ENCODE results near the gene SNED1. TPM values are rescaled to one million over a fixed set of nuclear protein-coding genes. Genes with fewer than 3 reads are reported as not detected.

SNED1 gene
- total and polyA plus RNA-seq, 12 donors, result 3.9 to 12.7 (median 6.3) TPM

DNA sequence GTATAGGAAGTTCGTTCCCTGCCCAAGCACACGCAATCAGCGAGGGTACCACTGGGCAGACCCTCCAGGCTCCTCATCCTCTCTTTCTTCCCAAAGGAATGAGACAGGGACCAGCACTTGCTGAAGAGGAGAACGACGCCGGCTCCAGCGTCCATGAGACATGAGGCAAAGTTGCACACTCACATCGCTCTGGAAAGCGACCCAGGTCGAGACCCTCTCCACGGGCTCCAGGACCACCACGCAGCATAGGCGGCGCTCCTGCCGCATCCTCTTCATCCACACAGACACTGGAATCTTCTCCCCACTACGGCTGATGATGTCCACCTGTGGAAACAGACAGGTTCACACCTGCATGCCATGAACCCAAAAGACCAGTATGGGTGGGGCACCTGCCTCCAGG lies 140.1 kb downstream of the SNED1 start:
- H3K27me3 ChIP-seq, result no peaks in the 10 kb centered on the region
- intact Hi-C loops (cut with DNase I), result no loop called here
- ATAC-seq, result no peak
- DNase-seq, result no peak
- H3K27ac ChIP-seq, result no peak overlapping the region
- H3K4me1 ChIP-seq, result no peaks in the 10 kb centered on the region
- TF ChIP-seq CTCF (IDR thresholded peaks at IDR 0.05), result no peak
- no peaks in the 10 kb centered on the region for H3K9me3 ChIP-seq
- H3K4me3 ChIP-seq, result no peak overlapping the region
- 99% methylated on average over 16 of the region's 16 CpGs for WGBS, 2 donors
- H3K36me3 ChIP-seq, result peaks cover 0 to 26% (median 0%) of the 10 kb centered on the region in 9 donors

DNA sequence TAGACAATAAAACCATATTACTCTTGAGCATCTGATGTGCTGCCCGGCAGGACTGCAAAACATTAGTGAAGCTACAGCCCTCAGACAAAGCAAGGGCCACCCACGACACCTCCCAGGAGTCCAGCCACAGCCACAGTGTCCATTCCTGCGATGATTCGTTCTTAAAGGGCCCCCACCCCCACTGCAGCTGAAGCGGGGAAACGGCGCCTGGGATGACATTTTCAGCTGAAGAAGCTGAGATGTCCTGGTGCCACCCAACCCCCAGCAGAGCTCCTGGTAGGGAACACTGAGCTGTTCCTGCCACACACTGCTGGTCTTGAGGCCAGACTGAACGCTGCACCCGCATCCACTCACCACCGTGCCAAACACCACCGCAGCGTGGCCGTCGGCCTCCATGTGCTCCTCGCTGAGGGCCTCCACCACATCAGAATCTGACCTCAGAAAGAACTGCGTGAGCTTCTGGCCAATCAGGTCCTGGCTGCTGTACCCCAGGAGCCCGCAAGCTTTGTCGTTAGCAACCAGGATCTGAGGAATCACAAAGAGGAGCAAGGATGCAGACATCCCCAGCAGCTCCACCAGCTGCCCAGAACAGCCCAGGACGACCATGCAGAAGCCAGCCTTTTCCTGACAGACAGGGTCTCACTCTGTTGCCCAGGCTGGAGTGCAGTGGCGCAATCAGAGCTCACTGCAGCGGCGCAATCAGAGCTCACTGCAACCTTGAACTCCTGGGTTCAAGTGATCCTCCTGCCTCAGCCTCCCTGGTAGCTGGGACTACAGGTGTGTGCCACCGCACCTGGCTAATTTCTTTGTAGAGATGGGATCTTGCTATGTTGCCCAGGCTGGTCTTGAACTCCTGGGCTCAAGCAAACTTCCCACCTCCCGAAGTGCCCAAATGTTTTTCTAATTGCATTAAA lies 141.4 kb downstream of the SNED1 start:
- WGBS, 2 donors, result 96% methylated on average over 24 of the region's 24 CpGs
- Histone ChIP-seq H3K4me1 (no peaks in the 10 kb centered on the region), H3K9me3 (no peaks in the 10 kb centered on the region), H3K27me3 (no peaks in the 10 kb centered on the region), H3K36me3 (peaks cover 0 to 26% (median 0%) of the 10 kb centered on the region in 9 donors), H3K4me3 (no peak overlapping the region), H3K27ac (no peak overlapping the region)
- DNase-seq (no peak), ATAC-seq (no peak)
- no peak for TF ChIP-seq CTCF (IDR thresholded peaks at IDR 0.05)
- intact Hi-C loops (cut with DNase I), result no loop called here

DNA sequence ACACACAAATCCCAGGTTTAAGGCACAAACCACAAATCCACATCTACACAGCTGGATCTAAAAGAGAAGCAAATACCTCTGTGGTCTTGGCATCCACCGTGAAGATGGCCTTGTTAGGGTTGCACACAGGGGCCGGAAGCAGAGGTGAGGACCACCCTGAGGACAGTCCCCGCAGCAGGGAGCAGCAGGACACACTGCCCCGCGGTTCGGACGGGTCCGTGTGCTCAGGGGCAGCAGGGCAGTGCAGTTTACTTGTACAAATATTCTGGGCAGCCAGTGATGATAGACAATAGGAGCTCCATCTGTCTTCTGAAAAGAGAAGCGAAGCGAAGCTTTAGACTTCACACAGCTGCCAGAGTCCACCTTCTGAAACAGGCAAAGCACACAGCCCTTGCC lies 142.0 kb downstream of the SNED1 start:
- H3K36me3 ChIP-seq, result peaks cover 0 to 26% (median 0%) of the 10 kb centered on the region in 9 donors
- ATAC-seq (no peak), DNase-seq (no peak)
- intact Hi-C loops (cut with DNase I), result no loop called here
- no peaks in the 10 kb centered on the region for H3K9me3 ChIP-seq
- no peaks in the 10 kb centered on the region for H3K4me1 ChIP-seq
- H3K27me3 ChIP-seq, result no peaks in the 10 kb centered on the region
- WGBS, 2 donors, result 95% methylated on average over 10 of the region's 10 CpGs
- H3K4me3 ChIP-seq, result no peak overlapping the region
- TF ChIP-seq CTCF (IDR thresholded peaks at IDR 0.05), result no peak
- H3K27ac ChIP-seq, result no peak overlapping the region

DNA sequence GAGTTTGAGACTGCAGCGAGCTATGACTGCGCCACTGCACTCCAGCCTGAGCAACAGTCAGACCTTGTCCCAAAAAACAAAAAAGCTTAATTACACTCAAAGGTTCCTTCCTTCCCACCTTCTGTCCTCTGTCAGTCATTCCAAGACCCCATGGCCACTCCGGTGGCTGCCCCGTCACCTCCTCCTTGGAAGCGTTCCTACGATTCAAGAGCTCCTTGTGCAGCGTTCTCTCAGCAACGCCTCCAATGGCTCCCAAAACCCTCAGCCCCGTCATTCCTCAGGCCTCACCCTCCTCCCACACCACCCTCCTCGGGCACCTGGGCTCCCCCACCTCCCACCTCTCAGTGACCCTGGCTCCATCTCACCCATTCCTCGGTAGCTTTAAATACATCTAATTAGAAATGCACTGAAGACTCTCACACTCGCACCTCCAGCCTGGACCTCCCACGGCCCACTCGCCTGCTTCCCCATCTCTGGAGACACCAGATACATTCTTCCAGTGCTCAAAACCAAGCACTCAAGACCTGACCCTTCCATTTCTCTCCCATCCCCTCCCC lies 142.9 kb downstream of the SNED1 start:
- H3K27me3 ChIP-seq, result no peaks in the 10 kb centered on the region
- no peak for ATAC-seq
- H3K4me3 ChIP-seq, result no peak overlapping the region
- no peak for TF ChIP-seq CTCF (IDR thresholded peaks at IDR 0.05)
- no peak for DNase-seq
- H3K27ac ChIP-seq, result no peak overlapping the region
- peaks cover 0 to 26% (median 0%) of the 10 kb centered on the region in 9 donors for H3K36me3 ChIP-seq
- WGBS, 2 donors, result 95 to 96% methylated on average over 14 of the region's 14 CpGs
- H3K9me3 ChIP-seq, result no peaks in the 10 kb centered on the region
- intact Hi-C loops (cut with DNase I), result no loop called here
- H3K4me1 ChIP-seq, result no peaks in the 10 kb centered on the region
